Placental epithelial cell (primary cell): Measurements from ENCODE around the gene LUC7L. TPM values are rescaled to one million over a fixed set of nuclear protein-coding genes. Genes with fewer than 3 reads are reported as not detected.

Source experiments
- small RNA-seq: library from RNA; depleted of rRNA; stranded (forward); fragments of <200 nt; gene quantifications from one replicate; pipeline ENCODE3, GENCODE V24; 2012
- total RNA-seq: library from RNA; depleted of rRNA; stranded (reverse); fragments of >200 nt; gene quantifications from 2 replicates; pipeline ENCODE4 v1.2.3, GENCODE V29; 2012

Gene LUC7L
- 35.5 and 52.6 TPM in 2 replicates for total RNA-seq

GRCh38 chr16:228852-229730, at the start of gene LUC7L:
Gene LUC7L (minus strand): TSS chr16:229449. CDS start chr16:229339, 110 bp downstream.

GRCh38 chr16:275786-276232, 46.6 kb upstream of the LUC7L start, which contains the start of gene RGS11:
Gene RGS11 (minus strand): TSS chr16:275944. CDS start chr16:275911, 33 bp downstream.

GRCh38 chr16:234468-235305, 5.4 kb upstream of the LUC7L start, which contains the start of gene FAM234A:
Gene FAM234A (plus strand): TSS chr16:234821. CDS start chr16:254414, 19,593 bp downstream.

GRCh38 chr16:180101-180675, 49.1 kb downstream of the LUC7L start, which contains the start of gene HBQ1:
Gene HBQ1 (plus strand): TSS chr16:180459. CDS start chr16:180487, 28 bp downstream.

GRCh38 chr16:176477-177382, 52.5 kb downstream of the LUC7L start, which contains the start of gene HBA1:
Gene HBA1 (plus strand): TSS chr16:176680. CDS start chr16:176717, 37 bp downstream.

GRCh38 chr16:172374-172941, 56.8 kb downstream of the LUC7L start, which contains the start of gene HBA2:
Gene HBA2 (plus strand): TSS chr16:172876. CDS start chr16:172913, 37 bp downstream.

GRCh38 chr16:165539-166374, 63.5 kb downstream of the LUC7L start, which contains the start of gene HBM:
Gene HBM (plus strand): TSS chr16:165978. CDS start chr16:165998, 20 bp downstream.

GRCh38 chr16:152141-153128, 76.8 kb downstream of the LUC7L start, which contains the start of gene HBZ:
Gene HBZ (plus strand): TSS chr16:152644. CDS start chr16:152910, 266 bp downstream.

Small RNA genes within 50 kb of the gene (small RNA-seq; reads per million reads assigned to genes)
- gene RF00019: not detected

Other genes with a start within 250 kb of the LUC7L start
- 1.2 and 2.1 TPM in 2 replicates for gene POLR3K, start 175.8 kb downstream of the LUC7L start, total RNA-seq
- 13.7 and 27.8 TPM in 2 replicates for gene SNRNP25, start 175.6 kb downstream of the LUC7L start, total RNA-seq
- 41.8 and 43.2 TPM in 2 replicates for gene RHBDF1, start 156.8 kb downstream of the LUC7L start, total RNA-seq
- 161 and 204 TPM in 2 replicates for gene MPG, start 151.2 kb downstream of the LUC7L start, total RNA-seq
- gene NPRL3, start 90.8 kb downstream of the LUC7L start, total RNA-seq: 10.5 and 14.1 TPM in 2 replicates
- gene HBZ, start 76.8 kb downstream of the LUC7L start, total RNA-seq: not detected in 2 replicates
- gene HBM, start 63.5 kb downstream of the LUC7L start, total RNA-seq: not detected in 2 replicates
- gene HBA2, start 56.6 kb downstream of the LUC7L start, total RNA-seq: not detected in 2 replicates
- gene HBA1, start 52.8 kb downstream of the LUC7L start, total RNA-seq: not detected in 2 replicates
- not detected in 2 replicates for gene HBQ1, start 49.0 kb downstream of the LUC7L start, total RNA-seq
- 59.7 and 67.1 TPM in 2 replicates for gene FAM234A, start 5.4 kb upstream of the LUC7L start, total RNA-seq
- gene RGS11, start 46.5 kb upstream of the LUC7L start, total RNA-seq: not detected in 2 replicates
- not detected in 2 replicates for gene ARHGDIG, start 51.1 kb upstream of the LUC7L start, total RNA-seq
- not detected in 2 replicates for gene PDIA2, start 53.7 kb upstream of the LUC7L start, total RNA-seq
- 20.9 and 28.7 TPM in 2 replicates for gene AXIN1, start 123.3 kb upstream of the LUC7L start, total RNA-seq
- 45.5 and 89.7 TPM in 2 replicates for gene MRPL28, start 141.1 kb upstream of the LUC7L start, total RNA-seq
- gene PGAP6, start 152.5 kb upstream of the LUC7L start, total RNA-seq: 38.1 and 67.2 TPM in 2 replicates
- gene NME4, start 167.8 kb upstream of the LUC7L start, total RNA-seq: 109 and 129 TPM in 2 replicates
- 9.0 and 14.5 TPM in 2 replicates for gene DECR2, start 172.4 kb upstream of the LUC7L start, total RNA-seq
- gene RAB11FIP3, start 196.2 kb upstream of the LUC7L start, total RNA-seq: 13.4 and 21.2 TPM in 2 replicates